GM21447 (cell line): Measurements from ENCODE around the gene TKTL1.
A peak's percentile ranks its signal among the peaks of the same experiment; 100 is the strongest.

Experiments
- ATAC-seq: cut with Tn5 transposase; IDR thresholded peaks from one replicate; pipeline ENCODE4 v1.9.1; 2021; ENCODE audit not compliant: unreplicated experiment

TKTL1 gene

GRCh38 chrX:154374313-154375155 lies 78.9 kb downstream of the TKTL1 start, which contains the start of gene FLNA:
FLNA (minus strand) TSS chrX:154374634; CDS start chrX:154371245, 3,389 bp downstream.
- no peak for ATAC-seq

GRCh38 chrX:154375156-154375504 lies 79.5 kb downstream of the TKTL1 start:
- no peak for ATAC-seq

- no peak for ATAC-seq
These were observed 81.2 kb downstream of the TKTL1 start for GRCh38 chrX:154376774-154377173.

- ATAC-seq, result peak; percentile 1
These were observed 82.6 kb downstream of the TKTL1 start for GRCh38 chrX:154378059-154378798.

GRCh38 chrX:154378799-154379568 lies 83.4 kb downstream of the TKTL1 start, which contains the start of gene EMD:
EMD (plus strand) TSS chrX:154379295; CDS start chrX:154379485, 190 bp downstream.
- peak; percentile 77 for ATAC-seq

- no peak for ATAC-seq
These were observed 84.0 kb downstream of the TKTL1 start for GRCh38 chrX:154379569-154379951.
